Right atrium auricular region (tissue), 2 donors: ENCODE results near the gene MAML2. TPM values are rescaled to one million over a fixed set of nuclear protein-coding genes. Genes with fewer than 3 reads are reported as not detected.

ENCODE experiments used
- DNase-seq: peaks from one replicate; pipeline ENCODE4 v3.0.0-alpha.2; 2019; ENCODE audit warnings: low spot score
- H3K27ac ChIP-seq, 2 donors: fragments of 200-600 bp; sonication (generic); 1 replicate in 1 of 2; 2 replicates in 1 of 2; pipeline ENCODE4 v1.5.1; 2016 to 2019
- H3K27me3 ChIP-seq, 2 donors: fragments of 200-600 bp; sonication (generic); one replicate each; pipeline versions ENCODE4 v1.5.1 to v1.6.0; 2017 to 2019
- H3K36me3 ChIP-seq: fragments of 200-600 bp; sonication (generic); one replicate; pipeline ENCODE4 v1.5.1; 2016
- H3K4me1 ChIP-seq, 2 donors: fragments of 200-600 bp; sonication (generic); one replicate each; pipeline versions ENCODE4 v1.5.1 to v1.6.0; 2017 to 2019
- H3K4me3 ChIP-seq, 2 donors: fragments of 200-600 bp; sonication (generic); 1 replicate in 1 of 2; 2 replicates in 1 of 2; pipeline ENCODE4 v1.5.1; 2017 to 2019; ENCODE audit warnings: mild to moderate bottlenecking in 1 of 2, moderate library complexity in 1 of 2
- H3K9me3 ChIP-seq, 2 donors: fragments of 200-600 bp; sonication (generic); one replicate each; pipeline ENCODE4 v1.5.1; 2019
- CTCF ChIP-seq, 2 donors: fragments of 200-600 bp; sonication (generic); IDR thresholded peaks; one replicate each; pipeline ENCODE4 v1.5.1; 2019; ENCODE audit warnings: antibody characterized with exemption in 2 of 2
- total RNA-seq, 2 donors: library from RNA; depleted of rRNA; stranded (reverse); fragments of >200 nt; gene quantifications; one replicate each; pipeline ENCODE4 v1.1.0, GENCODE V29; 2016

MAML2 gene
- total RNA-seq, 2 donors from 2014 or later, result 7.6 to 16.6 TPM

GRCh38 chr11:96151501-96151900 is 191.5 kb downstream of the MAML2 start:
- no peak for TF ChIP-seq CTCF (IDR thresholded peaks at IDR 0.05)
- Histone ChIP-seq H3K4me1 (peaks cover 0 to 35% of the 10 kb centered on the region in 2 donors), H3K27me3 (no peaks in the 10 kb centered on the region), H3K9me3 (no peaks in the 10 kb centered on the region), H3K27ac (no peak overlapping the region), H3K36me3 (no peaks in the 10 kb centered on the region), H3K4me3 (no peak overlapping the region)
- no peak for DNase-seq

GRCh38 chr11:96150609-96151008 is 192.4 kb downstream of the MAML2 start:
- TF ChIP-seq CTCF (IDR thresholded peaks at IDR 0.05), result no peak
- Histone ChIP-seq H3K27me3 (no peaks in the 10 kb centered on the region), H3K27ac (no peak overlapping the region), H3K36me3 (no peaks in the 10 kb centered on the region), H3K4me1 (peaks cover 0 to 26% of the 10 kb centered on the region in 2 donors), H3K4me3 (no peak overlapping the region), H3K9me3 (no peaks in the 10 kb centered on the region)
- DNase-seq, result no peak

GRCh38 chr11:96149743-96150555 is 193.0 kb downstream of the MAML2 start:
- TF ChIP-seq CTCF (IDR thresholded peaks at IDR 0.05), result no peak

GRCh38 chr11:96147906-96148486 is 195.0 kb downstream of the MAML2 start:
- Histone ChIP-seq H3K4me3 (no peak overlapping the region), H3K4me1 (peaks cover 0 to 17% of the 10 kb centered on the region in 2 donors), H3K27ac (no peak overlapping the region), H3K9me3 (no peaks in the 10 kb centered on the region), H3K27me3 (no peaks in the 10 kb centered on the region), H3K36me3 (no peaks in the 10 kb centered on the region)
- DNase-seq, result no peak
- TF ChIP-seq CTCF (IDR thresholded peaks at IDR 0.05), result no peak

More at GRCh38 chr11:96149743-96150555, 193.0 kb downstream of the MAML2 start:
- DNase-seq, result no peak
- H3K27ac ChIP-seq, result no peak overlapping the region
- H3K4me3 ChIP-seq, result no peak overlapping the region
- H3K9me3 ChIP-seq, result no peaks in the 10 kb centered on the region
- peaks cover 0 to 20% of the 10 kb centered on the region in 2 donors for H3K4me1 ChIP-seq
- H3K27me3 ChIP-seq, result no peaks in the 10 kb centered on the region
- no peaks in the 10 kb centered on the region for H3K36me3 ChIP-seq

GRCh38 chr11:96147186-96147585 is 195.8 kb downstream of the MAML2 start:
- H3K4me1 ChIP-seq, result peaks cover 0 to 25% of the 10 kb centered on the region in 2 donors

More at GRCh38 chr11:96147186-96147585, 195.8 kb downstream of the MAML2 start:
- no peak for TF ChIP-seq CTCF (IDR thresholded peaks at IDR 0.05)
- Histone ChIP-seq H3K36me3 (no peaks in the 10 kb centered on the region), H3K27me3 (no peaks in the 10 kb centered on the region), H3K9me3 (no peaks in the 10 kb centered on the region), H3K4me3 (no peak overlapping the region), H3K27ac (no peak overlapping the region)
- DNase-seq, result no peak
